Measurements from ENCODE around the gene ENDOD1.

Gene ENDOD1

DNA sequence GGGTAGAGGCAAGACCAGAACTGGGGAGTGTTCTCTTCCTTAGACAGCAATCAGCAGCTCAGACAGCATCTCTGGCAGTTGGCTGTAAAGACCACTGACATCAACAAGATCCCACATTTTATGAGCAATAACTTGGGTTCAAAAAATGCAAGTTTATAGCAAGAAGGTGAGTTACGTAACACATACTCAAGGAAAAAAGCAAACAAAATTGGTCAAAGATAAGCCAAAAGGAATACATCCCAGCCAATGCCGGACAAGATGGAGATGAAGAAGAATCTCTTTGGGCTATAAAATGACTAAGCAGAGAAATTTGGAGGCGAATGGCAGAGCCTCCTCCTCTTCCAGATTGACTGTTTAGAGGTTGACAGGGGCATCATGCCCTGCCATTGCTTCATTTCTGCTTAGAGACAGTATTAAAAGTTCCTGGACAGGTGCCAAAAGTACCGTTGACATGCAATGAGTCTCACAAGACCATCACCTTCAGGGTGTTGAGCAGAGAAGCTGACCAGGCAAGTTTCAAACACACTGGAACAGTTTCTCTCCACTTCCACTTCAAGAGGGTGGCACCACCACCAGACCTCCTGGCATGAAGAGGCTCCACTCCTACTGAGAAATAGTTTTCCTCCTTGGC is 55.9 kb downstream of the ENDOD1 start:
- no peak for DNase-seq

DNA sequence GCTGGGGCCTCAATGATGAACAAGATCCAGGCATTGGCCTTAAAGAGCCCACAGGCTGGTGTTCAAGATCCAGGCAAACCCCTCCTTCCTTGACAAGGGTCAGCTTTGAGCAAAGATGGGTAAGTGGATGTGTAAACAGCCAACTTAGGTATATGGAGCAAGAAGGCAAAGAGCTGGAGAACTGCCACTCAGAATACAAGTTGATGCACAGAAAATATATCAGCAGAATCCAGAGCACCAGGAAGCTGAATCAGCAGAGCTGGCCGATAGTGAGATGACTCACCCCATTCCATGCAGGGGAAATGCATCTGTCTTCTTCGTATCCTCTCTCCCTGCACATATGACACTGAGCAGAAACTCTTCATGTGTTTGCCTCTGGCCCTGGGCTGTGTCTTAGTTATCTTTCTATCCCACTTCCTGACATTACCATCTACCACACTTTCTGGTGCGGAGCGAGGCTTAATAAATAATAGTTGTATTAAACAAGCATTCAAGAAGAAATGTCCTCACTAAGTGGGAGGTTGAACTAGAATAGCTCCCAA is 57.8 kb downstream of the ENDOD1 start:
- DNase-seq, result peak; percentile 94

DNA sequence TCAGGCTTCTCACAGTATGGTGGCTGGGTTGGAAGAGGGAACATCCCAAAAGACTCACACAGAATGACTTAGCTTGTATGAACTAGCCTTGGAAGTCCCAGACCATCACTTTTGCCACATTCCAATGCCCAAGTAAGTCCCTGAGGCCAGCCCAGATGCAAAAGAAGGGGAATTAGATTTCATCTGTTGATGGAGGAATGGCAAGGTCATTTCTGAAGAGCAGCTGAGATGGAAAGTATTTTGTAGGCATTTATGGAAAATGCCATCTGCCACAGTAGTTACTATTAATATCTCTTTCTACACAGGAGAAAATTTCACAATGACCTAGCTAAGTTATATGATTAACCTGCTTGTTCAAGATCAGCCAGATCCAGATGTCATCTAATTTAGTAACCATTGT is 58.8 kb downstream of the ENDOD1 start:
- DNase-seq, result no peak

DNA sequence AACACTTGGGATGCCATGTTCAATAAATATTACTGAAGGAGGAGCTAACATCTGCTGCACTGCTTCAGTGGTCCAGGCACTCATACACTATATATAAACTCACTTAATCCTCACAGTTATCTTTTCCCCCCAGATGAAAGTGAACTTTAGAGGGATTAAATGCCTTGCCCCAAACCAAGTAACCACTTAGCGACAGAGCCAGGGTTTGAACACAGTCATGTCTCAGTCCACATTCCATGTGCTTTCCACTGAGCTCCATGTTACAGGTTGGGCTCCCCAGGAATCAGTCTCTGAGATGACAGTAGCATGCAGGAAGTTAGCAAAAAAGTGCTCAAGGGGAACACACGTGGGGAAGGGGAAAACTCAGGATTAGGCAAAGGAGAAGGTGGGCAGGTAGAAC is 59.3 kb downstream of the ENDOD1 start:
- DNase-seq, result no peak

DNA sequence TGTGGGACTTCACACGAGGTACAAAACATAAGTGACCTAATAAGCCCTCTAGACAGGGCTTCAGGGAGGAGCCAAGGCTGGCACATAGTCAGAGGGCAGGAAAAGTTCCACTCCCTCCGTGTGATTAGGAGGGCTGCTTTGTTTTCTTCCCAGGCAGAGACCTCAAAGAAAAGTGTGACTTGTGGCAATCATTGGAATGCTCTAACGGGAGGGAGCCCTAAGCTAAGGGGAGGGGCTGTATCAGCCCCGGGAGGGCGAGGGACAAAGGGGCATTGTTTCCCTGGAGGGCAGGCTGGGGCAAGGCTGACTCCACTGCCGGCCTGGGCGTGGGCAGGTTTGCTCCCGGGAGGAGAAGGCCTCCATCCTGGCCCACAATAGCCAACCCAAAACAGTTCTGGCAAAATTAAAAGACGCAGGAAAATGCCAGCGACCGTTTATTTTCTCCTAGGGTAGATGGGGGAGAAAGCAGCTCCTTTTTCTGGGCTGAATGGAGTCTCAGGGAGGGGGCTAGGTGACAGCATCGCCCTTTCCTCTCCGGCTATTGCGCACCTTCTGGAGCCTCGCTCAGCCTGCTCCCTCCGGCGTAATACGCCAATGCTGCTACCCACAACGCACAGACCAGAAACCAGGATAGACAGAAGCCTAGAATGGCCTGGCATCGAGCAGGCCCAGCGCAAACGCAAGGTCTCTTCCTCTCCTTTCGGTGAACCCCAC is 60.2 kb downstream of the ENDOD1 start:
- peak; percentile 98 for DNase-seq

DNA sequence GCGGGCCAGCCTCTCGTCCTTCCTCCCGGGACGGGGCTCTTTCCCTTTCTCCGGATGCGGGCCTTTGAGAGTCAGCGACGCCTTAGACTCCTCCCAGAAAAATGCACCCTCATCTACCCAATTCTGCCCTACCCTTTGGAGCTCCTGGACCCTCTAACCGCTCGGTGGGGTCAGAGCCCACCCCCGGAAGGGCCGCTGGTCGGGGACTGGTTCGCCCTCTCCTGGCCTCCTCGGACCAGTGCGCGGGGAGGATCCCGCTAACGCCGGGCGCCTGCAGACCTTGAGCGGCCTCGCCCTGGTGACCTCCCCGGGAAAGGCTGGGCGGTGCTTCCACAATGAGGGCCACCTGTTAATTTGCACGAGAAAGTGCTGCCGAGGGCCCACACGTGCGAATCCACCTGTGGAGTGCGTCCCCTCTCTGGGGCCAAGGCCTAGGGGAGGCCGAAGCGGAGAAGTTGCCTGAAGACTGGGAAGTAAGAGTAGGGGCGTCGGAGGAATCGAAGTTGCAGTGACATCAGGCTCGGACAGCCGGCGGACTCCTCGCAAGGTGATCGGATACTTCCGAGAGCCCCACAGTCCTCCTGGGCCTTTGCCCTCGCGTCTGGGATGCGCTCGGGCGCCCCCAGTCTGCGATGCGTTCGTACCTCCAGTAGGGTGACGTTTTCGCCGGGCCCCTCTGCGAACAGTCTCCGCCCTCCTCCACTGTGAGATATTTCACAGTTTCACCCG is 61.5 kb downstream of the ENDOD1 start:
- DNase-seq, result peak; percentile 97

DNA sequence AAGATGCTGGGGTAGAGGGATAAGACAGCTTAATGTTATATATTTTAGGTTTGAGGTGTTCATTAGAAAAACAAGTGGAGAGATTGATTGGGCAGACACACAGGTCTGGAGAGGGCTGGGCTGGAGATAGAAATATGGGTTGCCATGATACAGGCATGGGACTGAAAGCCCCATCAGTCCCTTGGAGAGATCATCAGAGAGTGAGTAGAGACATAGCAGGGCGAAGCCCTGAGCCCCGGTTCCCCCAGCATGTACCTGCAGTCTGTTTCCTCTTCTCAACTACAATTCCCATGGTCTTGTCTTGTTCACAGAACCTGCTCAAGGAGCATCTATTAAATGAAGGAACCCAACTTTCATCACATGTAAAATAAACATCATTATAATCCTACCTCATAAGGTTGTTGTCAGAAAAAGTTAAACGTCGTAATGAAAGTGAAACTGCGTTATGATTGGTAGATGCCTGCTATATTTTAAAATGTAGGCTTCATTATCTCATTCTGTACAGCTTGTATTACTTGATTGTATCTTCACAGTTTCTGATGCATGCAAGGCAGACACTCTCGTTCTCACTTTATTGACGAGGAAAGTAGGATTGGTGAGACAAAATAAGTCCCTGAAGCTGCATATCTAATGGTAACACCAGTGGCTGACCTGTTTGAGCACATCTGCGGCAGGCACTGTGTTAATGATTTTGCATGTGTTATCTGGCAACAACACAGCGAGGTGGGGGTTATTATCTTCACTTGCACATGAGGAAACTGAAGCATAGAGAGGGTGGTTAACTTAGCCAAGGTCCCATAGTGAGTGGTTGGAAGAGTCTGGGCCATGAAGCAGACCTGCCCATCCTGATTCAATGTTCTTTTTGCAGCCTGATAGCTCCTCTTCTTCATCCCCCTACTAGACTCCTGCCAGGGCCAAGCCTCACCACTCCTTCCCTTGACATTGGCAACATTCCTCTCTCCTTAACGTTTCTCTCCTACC is 63.5 kb downstream of the ENDOD1 start:
- DNase-seq, result no peak

DNA sequence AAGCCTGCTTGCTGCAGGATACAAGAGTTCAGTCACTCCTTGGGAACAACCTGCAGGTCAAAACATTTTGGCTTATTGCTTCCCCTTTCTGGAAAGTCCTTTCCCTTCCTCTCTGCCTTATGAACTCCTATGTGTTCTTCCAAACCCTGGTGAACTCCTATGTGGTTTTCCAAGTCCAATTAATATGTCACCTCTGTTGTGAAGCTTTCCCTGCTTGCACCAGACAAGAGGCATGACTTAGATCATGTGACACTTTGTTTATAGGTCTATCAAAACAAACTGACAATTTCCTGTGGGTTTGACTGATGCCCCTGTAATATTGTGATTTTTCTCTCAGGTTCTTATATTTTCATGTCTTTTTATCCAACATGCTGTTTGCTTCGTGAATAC is 64.2 kb downstream of the ENDOD1 start:
- no peak for DNase-seq

DNA sequence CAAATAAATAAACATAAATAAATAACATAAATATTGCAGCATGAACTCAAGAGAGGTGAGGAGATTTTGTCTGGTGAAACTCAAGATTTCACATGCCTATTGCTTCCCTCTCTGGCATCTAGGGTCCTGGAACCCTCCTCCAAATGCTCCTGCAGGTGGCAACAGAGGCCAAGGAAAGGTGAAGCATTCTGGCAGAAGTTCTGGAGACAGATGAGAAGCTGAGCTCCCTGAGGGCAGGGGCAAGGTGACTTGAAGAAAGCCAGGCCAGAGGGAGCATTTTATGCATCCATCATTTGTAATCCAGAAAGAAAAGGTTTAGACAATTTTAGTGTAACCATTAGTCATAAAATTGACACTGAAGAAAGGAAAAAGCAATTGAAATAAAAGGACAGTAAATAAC is 64.9 kb downstream of the ENDOD1 start:
- peak; percentile 80 for DNase-seq

DNA sequence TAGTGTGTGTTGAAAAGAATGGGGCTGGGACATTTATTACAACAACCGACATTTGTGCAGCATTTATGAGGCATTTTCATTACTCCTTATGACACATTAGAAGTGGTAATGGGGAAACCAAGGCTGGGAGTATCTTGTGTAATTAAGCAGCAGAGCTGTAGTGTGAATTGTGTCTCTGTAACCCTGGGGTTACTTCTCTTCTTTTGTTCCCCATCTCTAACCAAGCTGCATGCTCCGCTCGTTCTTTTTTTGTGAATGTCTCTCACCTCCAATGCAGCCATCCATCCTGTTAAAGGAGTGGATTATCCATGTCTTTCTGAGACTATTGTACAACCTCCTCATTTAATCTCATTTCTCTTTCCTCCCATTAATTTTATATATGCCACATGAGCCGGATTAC is 65.7 kb downstream of the ENDOD1 start:
- DNase-seq, result no peak

DNA sequence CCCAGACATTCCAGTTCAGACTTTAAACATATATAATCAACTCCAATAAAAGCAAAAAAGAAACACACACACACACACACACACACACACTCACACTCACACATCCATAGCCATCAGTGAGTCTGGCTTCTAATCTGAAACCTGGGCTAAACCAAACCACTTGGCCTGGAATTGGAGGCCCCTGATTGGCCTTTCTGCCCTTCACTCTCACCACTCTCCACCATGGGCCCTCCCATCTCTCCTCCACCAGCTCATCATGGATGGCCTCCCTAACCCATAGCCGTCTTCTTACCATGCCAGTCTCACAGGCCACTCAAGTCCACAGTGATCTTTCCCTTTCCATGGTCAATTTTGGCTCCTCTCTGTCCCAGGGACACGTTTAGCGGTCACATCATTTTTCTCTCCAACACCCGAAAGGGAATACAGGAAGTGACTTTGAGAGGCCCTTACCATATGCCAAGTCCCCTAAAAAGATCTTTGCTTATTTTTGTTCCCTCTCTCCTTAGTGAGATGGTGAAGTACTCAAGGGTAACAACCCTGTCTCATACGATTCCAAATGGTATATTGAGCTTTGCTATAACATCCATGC is 66.6 kb downstream of the ENDOD1 start:
- DNase-seq, result no peak

DNA sequence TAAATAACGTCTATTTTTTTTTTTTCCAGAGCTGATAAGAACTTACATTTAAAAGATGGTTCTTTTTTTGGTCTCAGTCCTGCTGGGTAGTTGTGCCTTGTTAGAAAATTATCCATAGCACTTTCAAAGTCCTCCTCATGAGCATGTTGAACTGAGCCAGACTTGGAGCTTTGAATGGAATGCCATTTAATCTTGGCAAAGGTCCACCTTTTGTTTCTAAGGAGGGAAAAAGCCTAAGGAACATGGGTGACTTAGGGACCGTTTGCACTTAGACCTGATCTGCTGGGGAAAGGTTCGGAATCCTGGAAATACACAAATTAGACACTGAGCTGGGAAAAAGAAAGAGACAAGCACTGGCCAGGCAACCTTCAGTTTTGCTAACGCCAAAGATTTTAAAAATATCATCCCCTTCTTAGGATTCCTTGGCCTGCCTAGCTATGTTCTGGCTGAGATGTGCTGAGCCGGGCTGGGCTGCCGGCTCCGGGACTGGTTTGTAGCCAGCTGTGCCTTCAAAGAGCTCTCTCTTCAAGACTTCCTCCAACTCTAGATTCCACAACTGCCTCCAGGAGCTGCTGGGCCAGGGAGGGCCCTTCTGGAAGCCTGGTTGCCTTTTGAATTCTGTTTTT is 67.4 kb downstream of the ENDOD1 start:
- DNase-seq, result no peak

DNA sequence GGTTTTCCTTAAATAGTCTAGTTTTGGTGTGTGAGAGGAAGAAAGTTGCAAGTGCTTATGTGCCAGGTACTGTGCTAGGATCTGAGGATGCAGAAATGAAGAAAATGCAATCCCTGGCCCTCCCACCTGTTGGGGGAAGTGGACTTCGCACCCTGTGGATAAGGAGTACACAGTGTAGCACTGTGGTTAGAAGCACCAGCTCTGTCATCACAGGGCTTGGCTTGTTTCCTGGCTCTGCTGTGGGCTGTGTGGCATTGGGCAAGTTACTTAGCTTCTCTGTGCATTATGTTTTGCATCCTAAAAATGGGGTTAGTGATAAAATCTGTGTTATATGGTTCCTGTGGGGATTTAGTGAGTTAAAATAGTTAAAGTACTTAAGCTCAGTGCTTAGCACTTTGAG is 68.2 kb downstream of the ENDOD1 start:
- DNase-seq, result no peak

DNA sequence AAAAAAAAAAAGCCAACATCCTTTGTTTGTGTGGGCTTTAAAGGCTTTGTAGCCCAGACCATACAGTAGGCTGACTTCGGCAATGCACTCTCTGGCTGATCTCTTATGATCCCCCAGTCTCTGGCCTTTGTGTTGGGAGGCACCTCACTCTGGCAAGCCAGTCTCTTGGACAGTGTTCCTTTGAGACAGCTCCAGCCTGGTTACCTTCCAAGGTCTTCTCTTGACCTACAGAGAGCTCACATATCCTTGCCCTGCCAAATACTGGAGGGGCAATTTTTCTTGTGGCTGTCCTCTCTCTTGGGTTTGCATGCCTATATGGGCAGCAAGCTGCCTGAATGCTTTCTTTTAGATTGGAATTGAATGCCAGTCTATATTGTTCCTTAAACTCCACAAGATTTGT is 71.6 kb downstream of the ENDOD1 start:
- DNase-seq, result no peak

DNA sequence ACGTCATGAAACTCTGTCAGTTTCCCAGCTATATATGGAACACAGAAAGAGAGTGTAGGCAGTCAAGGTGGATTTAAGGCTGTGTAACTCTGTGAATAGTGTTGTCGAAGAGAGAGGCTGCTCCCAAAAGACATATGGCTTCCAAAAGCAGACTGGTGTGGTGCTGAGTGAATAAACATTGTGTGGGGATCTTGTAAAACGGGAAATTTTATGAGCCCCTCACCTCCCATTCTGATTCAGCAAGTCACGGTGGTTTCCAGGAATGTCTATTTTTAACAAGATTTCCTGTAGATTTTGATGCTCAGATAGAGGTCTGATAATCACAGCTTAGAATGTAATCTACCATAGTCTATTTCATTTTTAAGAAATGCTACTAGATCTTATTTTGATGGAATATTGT is 73.5 kb downstream of the ENDOD1 start:
- no peak for DNase-seq

DNA sequence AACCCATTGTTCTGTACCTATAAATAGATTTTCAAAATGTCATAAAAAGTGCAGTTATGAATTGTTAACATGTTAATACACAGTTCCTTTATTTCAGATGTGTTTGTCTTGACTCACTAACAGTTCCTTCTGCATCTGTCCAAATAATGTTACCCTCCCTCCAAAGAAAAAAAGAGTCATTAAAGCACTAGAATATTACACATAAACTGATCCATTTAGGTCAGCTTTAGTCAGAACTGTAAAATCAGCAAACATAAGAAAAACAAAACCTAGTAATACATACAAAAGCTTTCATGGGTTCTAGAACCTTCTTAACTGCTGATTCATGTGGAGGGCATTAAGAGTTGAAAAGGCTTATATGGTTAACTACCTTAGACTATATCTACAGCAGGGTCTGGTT is 76.0 kb downstream of the ENDOD1 start:
- DNase-seq, result no peak

DNA sequence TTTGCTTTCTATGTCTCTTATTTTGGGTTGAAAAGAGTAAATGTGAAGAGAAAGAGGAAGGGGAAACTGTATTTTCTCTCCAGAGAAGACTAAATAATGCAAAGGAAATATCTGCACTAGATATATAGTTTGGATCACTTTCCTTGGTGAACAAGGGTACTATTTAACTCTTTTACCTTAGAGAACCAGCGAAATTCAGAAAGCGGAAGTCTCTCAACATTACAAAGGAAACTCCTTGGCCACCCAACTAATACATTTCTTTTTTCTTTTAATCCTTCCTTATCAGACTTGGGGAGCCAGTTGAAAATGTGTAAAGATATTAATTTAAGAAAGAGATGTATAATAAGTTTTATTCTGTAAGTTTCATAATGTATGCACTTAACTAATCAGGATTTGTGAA is 77.1 kb downstream of the ENDOD1 start:
- no peak for DNase-seq

DNA sequence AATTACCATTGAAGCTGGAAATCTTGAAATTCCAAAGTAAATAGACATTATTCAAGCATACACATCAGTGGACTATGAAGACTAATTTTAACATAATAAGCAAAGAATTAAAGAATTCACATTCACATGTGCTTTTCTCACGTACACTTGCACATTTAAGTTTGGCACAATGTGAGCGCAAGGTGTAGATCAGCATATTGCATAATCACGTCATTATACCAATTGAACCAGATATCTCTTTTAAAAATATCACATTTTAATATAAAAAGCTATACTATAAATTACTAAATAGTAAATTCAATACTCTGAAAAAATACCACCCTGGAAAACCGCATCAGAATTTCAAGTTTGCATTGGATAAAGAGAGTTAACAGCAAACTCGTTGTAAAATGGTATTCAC is 80.6 kb downstream of the ENDOD1 start:
- no peak for DNase-seq

DNA sequence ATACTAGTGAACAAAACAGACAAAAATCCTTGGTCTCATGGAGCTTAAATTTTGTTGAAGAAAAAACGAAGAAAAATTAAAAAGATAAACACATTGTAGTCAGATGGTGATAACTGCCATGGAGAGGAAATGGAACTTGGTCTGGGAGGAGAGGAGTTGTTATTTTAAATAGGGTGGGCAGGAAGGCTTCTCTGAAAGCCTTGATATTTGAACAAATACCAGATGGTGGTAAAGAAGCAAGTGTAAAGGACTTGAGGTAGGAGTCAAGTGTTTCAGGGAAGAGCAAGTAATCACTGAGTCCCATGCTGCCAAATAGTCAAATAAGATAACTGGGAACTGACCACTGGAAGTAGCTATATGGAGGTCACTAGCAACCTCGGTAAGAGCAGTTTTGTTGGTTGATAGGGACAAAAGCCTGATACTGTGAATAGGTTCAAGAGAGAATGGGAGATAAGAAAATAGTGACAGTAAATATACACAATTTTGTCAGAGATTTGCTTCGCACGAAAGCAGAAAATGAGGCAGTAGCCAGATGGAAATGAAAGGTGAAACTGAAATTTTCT is 86.3 kb downstream of the ENDOD1 start:
- no peak for DNase-seq
